Neural progenitor cell (in vitro differentiated cells): Measurements from ENCODE around the gene RAI1.

Experiments used
- EZH2 ChIP-seq: fragments of 200-600 bp; sonication (generic); IDR thresholded peaks from 2 replicates; pipeline ENCODE4 v1.6.1; 2017; ENCODE audit warnings: antibody characterized with exemption, mild to moderate bottlenecking, moderate library complexity
- EZH2phosphoT487 ChIP-seq: fragments of 200-600 bp; sonication (generic); IDR thresholded peaks from 2 replicates; pipeline ENCODE4 v1.6.1; 2017; ENCODE audit warnings: antibody characterized with exemption
- TF ChIP-seq, protein P1 (sequence below): fragments of 200-600 bp; sonication (generic); IDR thresholded peaks from 2 replicates; pipeline ENCODE4 v1.5.1; 2017; ENCODE audit warnings: antibody characterized with exemption, mild to moderate bottlenecking

DNA sequence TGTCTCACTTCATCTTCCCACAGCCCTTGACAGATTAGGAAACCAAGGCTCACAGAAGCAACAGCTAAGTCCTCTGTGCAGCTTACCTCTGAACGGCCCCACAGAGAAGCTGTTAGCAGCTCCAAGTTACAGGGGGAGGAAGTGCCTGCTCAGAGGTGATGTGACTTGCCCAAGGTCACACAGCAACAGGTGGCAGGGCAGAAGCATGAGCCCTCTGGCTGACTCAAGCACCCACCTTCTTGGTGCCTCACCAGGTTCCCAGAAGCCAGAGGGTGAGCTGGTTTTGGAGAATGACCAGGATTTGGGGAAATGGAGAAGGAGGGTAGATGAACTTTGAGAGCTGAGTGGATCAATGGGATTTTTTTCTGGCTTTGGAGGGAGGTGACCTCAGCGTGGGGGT, 14.0 kb upstream of the RAI1 start:
- TF ChIP-seq, protein P1, sequence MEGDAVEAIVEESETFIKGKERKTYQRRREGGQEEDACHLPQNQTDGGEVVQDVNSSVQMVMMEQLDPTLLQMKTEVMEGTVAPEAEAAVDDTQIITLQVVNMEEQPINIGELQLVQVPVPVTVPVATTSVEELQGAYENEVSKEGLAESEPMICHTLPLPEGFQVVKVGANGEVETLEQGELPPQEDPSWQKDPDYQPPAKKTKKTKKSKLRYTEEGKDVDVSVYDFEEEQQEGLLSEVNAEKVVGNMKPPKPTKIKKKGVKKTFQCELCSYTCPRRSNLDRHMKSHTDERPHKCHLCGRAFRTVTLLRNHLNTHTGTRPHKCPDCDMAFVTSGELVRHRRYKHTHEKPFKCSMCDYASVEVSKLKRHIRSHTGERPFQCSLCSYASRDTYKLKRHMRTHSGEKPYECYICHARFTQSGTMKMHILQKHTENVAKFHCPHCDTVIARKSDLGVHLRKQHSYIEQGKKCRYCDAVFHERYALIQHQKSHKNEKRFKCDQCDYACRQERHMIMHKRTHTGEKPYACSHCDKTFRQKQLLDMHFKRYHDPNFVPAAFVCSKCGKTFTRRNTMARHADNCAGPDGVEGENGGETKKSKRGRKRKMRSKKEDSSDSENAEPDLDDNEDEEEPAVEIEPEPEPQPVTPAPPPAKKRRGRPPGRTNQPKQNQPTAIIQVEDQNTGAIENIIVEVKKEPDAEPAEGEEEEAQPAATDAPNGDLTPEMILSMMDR: no peak
- TF ChIP-seq EZH2 (no peak), EZH2phosphoT487 (no peak)
